ENCODE measurements around the gene MT1E. TPM values are rescaled to one million over a fixed set of nuclear protein-coding genes. Genes with fewer than 3 reads are reported as not detected.

MT1E gene
- total RNA-seq, 1 donor from 2014 or later, result 158 TPM

DNA sequence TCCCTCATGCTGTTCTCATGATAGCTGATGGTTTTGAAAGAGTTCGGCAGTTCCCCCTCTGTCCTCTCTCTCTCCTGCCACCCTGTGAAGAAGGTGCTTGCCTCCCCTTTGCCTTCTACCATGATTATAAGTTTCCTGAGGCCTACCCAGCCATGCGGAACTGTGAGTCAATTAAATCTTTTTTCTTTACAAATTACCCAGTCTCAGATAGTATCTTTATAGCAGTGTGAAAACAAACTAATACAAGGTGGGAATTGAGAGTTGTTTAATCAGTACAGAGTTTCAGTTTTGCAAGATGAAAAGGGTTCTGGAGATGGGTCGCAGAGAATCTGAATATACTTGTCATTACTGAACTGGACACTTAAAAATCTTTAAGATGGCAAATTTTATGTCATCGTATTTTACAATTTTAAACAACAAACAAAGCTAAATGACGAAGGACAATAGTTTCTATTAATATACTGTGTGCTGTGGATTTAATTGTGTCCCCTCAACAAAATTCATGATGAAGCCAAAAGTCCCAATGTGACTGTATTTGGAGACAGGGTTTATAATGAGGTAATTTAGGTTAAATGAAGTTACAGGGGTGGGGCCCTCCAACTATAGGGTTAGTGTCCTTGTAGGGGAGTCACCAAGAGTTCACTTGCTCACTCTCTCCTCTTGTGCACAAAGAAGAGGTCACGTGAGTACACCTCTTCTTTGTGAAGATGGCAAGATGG is 31.8 kb upstream of the MT1E start:
- Histone ChIP-seq H3K4me1 (peaks cover 11% of the 10 kb centered on the region), H3K27ac (no peak overlapping the region), H3K9me3 (no peaks in the 10 kb centered on the region), H3K4me3 (no peak overlapping the region), H3K36me3 (no peaks in the 10 kb centered on the region), H3K27me3 (ENCODE audit: low read depth) (peaks cover 23% of the 10 kb centered on the region)
- no peak for ATAC-seq
- no peak for DNase-seq
- no peak for TF ChIP-seq CTCF (IDR thresholded peaks at IDR 0.05)
- intact Hi-C loops (cut with DNase I), result no loop called here

DNA sequence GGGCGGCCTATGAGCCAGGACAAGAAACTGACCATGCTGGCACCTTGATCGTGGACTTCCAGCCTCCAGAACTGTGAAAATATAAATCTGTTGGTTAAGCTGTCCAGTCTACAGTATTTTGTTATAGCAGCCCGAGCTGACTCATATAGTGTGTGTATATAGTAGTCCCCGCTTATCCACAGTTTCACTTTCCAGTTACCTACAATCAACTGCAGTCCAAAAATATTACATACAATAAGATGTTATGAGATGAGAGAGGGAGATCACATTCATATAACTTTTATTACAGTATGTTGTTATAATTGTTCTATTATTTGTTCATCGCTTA is 31.3 kb upstream of the MT1E start:
- DNase-seq (no peak), ATAC-seq (no peak)
- no peaks in the 10 kb centered on the region for H3K36me3 ChIP-seq
- no peak overlapping the region for H3K4me3 ChIP-seq
- peaks cover 6% of the 10 kb centered on the region for H3K4me1 ChIP-seq
- H3K9me3 ChIP-seq, result no peaks in the 10 kb centered on the region
- no peak overlapping the region for H3K27ac ChIP-seq
- intact Hi-C loops (cut with DNase I), result no loop called here
- no peak for TF ChIP-seq CTCF (IDR thresholded peaks at IDR 0.05)
- H3K27me3 ChIP-seq (ENCODE audit: low read depth), result peaks cover 17% of the 10 kb centered on the region

DNA sequence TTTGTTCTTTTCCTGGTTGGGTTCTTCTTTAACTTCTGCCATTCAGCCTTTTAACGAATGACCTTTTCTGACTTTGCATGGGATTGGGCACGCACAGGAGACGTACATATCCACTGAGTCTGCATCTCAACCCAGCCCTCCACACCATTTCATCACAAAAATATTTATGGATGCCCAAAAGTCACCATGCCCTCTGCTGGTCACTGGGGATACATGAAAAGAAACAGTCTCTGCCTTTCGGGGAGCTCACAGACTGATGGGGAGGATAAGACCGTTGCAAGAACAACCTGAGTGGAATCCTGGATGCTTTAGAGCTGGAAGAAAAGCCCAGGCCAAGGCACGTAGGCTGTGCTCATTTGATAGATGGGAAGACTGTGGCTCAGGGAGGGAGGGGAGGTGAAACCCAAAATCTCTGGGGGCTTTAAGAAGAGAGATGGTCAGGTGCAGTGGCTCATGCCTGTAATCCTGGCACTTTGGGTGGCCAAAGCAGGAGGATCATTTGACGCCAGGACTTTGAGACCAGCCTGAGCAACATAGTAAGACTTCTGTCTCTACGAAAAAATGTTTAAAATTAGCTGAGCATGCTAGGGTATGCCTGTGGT is 25.1 kb upstream of the MT1E start:
- ATAC-seq, result peak; percentile 56 to 63
- no peaks in the 10 kb centered on the region for H3K27me3 ChIP-seq (ENCODE audit: low read depth)
- intact Hi-C loops (cut with DNase I), result no loop called here
- DNase-seq, result no peak
- no peak overlapping the region for H3K4me3 ChIP-seq
- H3K4me1 ChIP-seq, result peaks cover 5% of the 10 kb centered on the region
- no peaks in the 10 kb centered on the region for H3K36me3 ChIP-seq
- H3K9me3 ChIP-seq, result no peaks in the 10 kb centered on the region
- peak; percentile 62 for TF ChIP-seq CTCF (IDR thresholded peaks at IDR 0.05)
- H3K27ac ChIP-seq, result no peak overlapping the region

GRCh38 chr16:56601325-56601724 is 24.3 kb upstream of the MT1E start:
- no peak for DNase-seq
- no peak overlapping the region for H3K27ac ChIP-seq
- no peak for ATAC-seq
- no peaks in the 10 kb centered on the region for H3K36me3 ChIP-seq
- no peaks in the 10 kb centered on the region for H3K27me3 ChIP-seq (ENCODE audit: low read depth)
- H3K9me3 ChIP-seq, result no peaks in the 10 kb centered on the region
- H3K4me1 ChIP-seq, result peaks cover 13% of the 10 kb centered on the region
- intact Hi-C loops (cut with DNase I), result no loop called here
- TF ChIP-seq CTCF (IDR thresholded peaks at IDR 0.05), result no peak
- no peak overlapping the region for H3K4me3 ChIP-seq

GRCh38 chr16:56603589-56603988 is 22.0 kb upstream of the MT1E start:
- TF ChIP-seq CTCF (IDR thresholded peaks at IDR 0.05), result peak; percentile 44
- no peak overlapping the region for H3K4me3 ChIP-seq
- DNase-seq, result no peak
- H3K36me3 ChIP-seq, result no peaks in the 10 kb centered on the region
- intact Hi-C loops (cut with DNase I), result no loop called here
- peaks cover 32% of the 10 kb centered on the region for H3K4me1 ChIP-seq
- no peak for ATAC-seq
- H3K9me3 ChIP-seq, result no peaks in the 10 kb centered on the region
- no peaks in the 10 kb centered on the region for H3K27me3 ChIP-seq (ENCODE audit: low read depth)
- no peak overlapping the region for H3K27ac ChIP-seq

Data from lower lobe of right lung (tissue), 2 donors.